ENCODE measurements around the gene OLFM1. TPM values are rescaled to one million over a fixed set of nuclear protein-coding genes. Genes with fewer than 3 reads are reported as not detected.

Gene OLFM1
- total RNA-seq, 4 donors from 2014 or later = 0.64 to 17.5 (median 10.9) TPM

DNA sequence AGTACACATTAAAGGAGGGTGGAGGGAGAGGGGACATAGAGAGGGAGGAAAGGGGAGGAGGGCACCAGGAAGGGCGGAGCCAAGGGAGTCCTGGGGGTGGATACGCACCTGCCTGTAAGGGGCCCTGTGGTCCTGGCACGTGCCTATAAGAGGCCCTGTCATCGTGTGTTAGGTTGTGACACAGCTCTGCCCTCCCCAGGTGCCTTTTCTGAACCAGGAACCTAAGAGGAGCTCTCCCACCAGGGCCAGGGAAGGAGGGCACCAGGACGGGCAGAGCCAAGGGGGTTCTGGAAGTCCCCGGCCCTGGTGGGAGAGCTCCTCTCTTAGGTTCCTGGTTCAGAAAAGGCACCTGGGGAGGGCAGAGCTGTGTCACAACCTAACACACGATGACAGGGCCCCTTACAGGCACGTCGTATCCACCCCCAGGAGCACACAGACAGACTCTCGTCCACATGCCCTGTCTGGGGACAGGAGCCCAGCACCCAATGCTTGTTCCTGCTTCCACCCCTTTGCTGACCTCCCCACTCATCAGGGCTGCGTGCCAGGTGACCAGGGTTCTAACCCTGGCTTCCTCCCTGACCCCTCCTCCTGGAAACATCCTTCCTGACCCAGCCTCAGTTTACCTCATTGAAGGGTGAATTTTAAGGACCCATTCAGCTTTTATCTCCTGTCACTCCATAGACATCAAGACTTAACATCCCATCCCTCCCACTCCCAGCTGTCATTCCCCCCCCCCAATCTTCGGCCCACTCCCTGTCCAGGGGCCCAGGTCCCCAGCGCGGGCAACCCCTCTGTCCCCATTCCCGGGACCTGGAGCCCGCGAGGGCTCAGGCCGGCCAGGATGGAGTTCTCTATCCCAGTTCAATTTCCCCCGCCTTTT is 12.9 kb upstream of the OLFM1 start:
- peaks cover 8 to 22% (median 8%) of the 10 kb centered on the region in 3 donors for H3K4me1 ChIP-seq
- DNase-seq = no peak
- H3K36me3 ChIP-seq = no peaks in the 10 kb centered on the region
- H3K9me3 ChIP-seq = no peaks in the 10 kb centered on the region
- H3K27me3 ChIP-seq = peaks cover 0 to 85% (median 6%) of the 10 kb centered on the region in 4 donors
- TF ChIP-seq, protein P1, sequence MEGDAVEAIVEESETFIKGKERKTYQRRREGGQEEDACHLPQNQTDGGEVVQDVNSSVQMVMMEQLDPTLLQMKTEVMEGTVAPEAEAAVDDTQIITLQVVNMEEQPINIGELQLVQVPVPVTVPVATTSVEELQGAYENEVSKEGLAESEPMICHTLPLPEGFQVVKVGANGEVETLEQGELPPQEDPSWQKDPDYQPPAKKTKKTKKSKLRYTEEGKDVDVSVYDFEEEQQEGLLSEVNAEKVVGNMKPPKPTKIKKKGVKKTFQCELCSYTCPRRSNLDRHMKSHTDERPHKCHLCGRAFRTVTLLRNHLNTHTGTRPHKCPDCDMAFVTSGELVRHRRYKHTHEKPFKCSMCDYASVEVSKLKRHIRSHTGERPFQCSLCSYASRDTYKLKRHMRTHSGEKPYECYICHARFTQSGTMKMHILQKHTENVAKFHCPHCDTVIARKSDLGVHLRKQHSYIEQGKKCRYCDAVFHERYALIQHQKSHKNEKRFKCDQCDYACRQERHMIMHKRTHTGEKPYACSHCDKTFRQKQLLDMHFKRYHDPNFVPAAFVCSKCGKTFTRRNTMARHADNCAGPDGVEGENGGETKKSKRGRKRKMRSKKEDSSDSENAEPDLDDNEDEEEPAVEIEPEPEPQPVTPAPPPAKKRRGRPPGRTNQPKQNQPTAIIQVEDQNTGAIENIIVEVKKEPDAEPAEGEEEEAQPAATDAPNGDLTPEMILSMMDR (IDR thresholded peaks at IDR 0.05) = no peak
- H3K27ac ChIP-seq = peak overlapping the region in 2 of 4 donors; percentile 55 to 63
- intact Hi-C loops (cut with DNase I) = no loop called here
- WGBS, 2 donors = 31 to 49% methylated on average over 14 to 16 of the region's 19 CpGs
- peak overlapping the region; percentile 35 to 77 (median 50) for H3K4me3 ChIP-seq

DNA sequence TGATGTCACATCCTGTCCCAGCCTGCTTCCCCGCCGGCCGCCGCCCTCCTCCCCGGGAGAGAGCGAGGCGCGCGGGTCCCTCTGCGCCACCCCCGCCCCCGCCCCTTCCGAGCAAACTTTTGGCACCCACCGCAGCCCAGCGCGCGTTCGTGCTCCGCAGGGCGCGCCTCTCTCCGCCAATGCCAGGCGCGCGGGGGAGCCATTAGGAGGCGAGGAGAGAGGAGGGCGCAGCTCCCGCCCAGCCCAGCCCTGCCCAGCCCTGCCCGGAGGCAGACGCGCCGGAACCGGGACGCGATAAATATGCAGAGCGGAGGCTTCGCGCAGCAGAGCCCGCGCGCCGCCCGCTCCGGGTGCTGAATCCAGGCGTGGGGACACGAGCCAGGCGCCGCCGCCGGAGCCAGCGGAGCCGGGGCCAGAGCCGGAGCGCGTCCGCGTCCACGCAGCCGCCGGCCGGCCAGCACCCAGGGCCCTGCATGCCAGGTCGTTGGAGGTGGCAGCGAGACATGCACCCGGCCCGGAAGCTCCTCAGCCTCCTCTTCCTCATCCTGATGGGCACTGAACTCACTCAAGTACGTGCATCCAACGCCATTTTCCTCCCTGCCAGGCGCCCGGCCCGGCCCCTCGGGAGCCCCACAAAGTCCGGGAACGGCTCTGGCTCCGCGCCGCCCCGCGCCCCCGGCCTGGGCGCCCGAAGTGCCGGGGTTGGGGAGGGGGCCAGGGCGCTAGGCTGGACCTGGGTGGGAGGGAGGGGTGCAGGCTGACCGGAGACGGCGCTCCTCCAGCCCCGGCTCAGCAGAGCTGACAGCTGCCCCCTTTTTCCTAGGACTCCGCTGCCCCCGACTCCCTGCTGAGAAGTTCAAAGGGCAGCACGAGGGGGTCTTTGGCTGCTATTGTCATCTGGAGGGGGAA is 12.0 kb upstream of the OLFM1 start:
- H3K9me3 ChIP-seq = no peaks in the 10 kb centered on the region
- intact Hi-C loops (cut with DNase I) = no loop called here
- TF ChIP-seq, protein P1 (IDR thresholded peaks at IDR 0.05) = no peak
- TF ChIP-seq POLR2A (IDR thresholded peaks at IDR 0.05) = no peak
- peak overlapping the region; percentile 35 to 77 (median 50) for H3K4me3 ChIP-seq
- H3K4me1 ChIP-seq = peaks cover 8 to 22% (median 8%) of the 10 kb centered on the region in 3 donors
- 0% methylated on average over 3 to 11 of the region's 90 CpGs for WGBS, 2 donors
- no peak for DNase-seq
- H3K27ac ChIP-seq = peak overlapping the region; percentile 14 to 63 (median 38)
- no peaks in the 10 kb centered on the region for H3K36me3 ChIP-seq
- H3K27me3 ChIP-seq = peaks cover 0 to 76% (median 3%) of the 10 kb centered on the region in 4 donors

DNA sequence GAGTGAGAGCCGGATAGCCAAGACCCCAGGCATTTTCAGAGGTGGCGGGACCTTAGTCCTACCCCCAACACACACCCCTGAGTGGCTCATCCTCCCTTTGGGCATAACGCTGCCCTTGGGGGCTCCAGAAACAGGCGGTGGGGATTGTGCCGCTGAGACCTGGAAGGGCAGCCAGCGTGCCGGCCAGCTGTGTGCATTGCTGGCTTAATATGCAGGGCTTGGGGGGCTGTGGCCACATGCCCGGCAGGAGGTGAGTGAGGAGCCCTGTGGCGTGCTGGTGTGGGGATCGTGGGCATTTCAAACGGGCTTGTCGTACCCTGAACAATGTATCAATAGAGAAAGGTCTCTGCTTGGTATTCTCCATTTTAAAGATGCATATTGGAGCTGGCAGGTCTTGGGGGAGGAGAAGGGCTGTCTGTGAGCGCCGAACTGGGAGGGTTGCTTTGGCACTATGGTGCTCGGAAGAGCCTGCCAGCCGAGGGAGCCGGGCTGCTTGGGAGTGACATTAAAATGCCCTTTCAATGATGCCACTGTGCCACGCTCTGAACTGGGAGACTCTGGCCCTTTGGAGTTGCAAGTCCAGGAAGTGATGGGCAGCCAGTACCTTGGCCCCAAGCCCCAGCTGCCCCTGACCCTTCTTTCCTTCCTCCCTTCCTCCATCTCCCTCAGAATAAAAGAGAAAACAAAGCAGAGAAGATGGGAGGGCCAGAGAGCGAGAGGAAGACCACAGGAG is 11.2 kb upstream of the OLFM1 start:
- Histone ChIP-seq H3K4me3 (peak overlapping the region; percentile 35 to 77 (median 50)), H3K9me3 (no peaks in the 10 kb centered on the region), H3K27ac (peak overlapping the region in 2 of 4 donors; percentile 22 to 55), H3K27me3 (peaks cover 0 to 71% (median 0%) of the 10 kb centered on the region in 4 donors), H3K4me1 (peaks cover 8 to 22% (median 8%) of the 10 kb centered on the region in 3 donors), H3K36me3 (no peaks in the 10 kb centered on the region)
- DNase-seq = no peak
- intact Hi-C loops (cut with DNase I) = no loop called here
- WGBS, 2 donors = 31% methylated on average over 7 of the region's 19 CpGs; no CpG with 5 or more reads in 1 of the 2 donors
- TF ChIP-seq POLR2A (IDR thresholded peaks at IDR 0.05) = no peak
- TF ChIP-seq, protein P1 (IDR thresholded peaks at IDR 0.05) = no peak

DNA sequence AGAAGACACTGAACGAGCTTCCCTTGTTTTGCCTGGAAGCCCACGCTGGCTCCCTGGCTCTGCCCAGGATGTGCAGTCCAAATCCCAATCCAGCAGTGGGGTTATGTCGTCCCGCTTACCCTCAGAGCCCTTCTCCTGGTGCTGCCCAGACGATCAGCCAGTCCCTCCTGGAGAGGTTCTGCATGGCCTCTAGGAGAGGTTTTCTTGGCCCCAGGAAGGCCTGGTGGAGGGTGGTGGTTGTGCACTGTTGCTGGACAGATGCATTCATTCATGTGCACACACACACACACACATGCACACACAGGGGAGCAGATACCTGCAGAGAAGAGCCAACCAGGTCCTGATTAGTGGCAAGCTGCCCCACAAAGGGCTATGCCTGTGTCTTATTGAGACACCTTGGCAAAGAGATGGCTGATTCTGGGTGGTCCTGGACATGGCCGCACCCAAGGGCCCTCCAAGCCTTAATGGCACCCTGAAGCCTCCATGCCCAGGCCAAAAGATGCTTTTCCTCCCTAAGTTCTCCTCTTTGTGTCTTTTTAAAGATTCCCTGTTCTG is 10.5 kb upstream of the OLFM1 start:
- 66 to 72% methylated on average over 6 of the region's 6 CpGs for WGBS, 2 donors
- no peaks in the 10 kb centered on the region for H3K9me3 ChIP-seq
- DNase-seq = no peak
- H3K4me1 ChIP-seq = peaks cover 8 to 22% (median 8%) of the 10 kb centered on the region in 3 donors
- H3K27ac ChIP-seq = no peak overlapping the region
- no peak for TF ChIP-seq POLR2A (IDR thresholded peaks at IDR 0.05)
- TF ChIP-seq, protein P1 (IDR thresholded peaks at IDR 0.05) = no peak
- H3K27me3 ChIP-seq = peaks cover 0 to 71% (median 0%) of the 10 kb centered on the region in 4 donors
- intact Hi-C loops (cut with DNase I) = no loop called here
- H3K4me3 ChIP-seq = peak overlapping the region in 2 of 4 donors; percentile 55 to 77
- no peaks in the 10 kb centered on the region for H3K36me3 ChIP-seq

All from esophagus squamous epithelium (tissue), 5 donors.